HS-5 (cell line): ENCODE data around the gene TP53I11.

ENCODE experiments used
- DNase-seq: peaks from one replicate; pipeline ENCODE4 v3.0.0-alpha.2; 2012; ENCODE audit warnings: low read depth

Gene TP53I11

GRCh38 chr11:44885065-44885810 is 65.4 kb downstream of the TP53I11 start:
- DNase-seq, result no peak

- no peak for DNase-seq
These were observed 66.6 kb downstream of the TP53I11 start for GRCh38 chr11:44884056-44884455.

- DNase-seq, result no peak
These were observed 67.4 kb downstream of the TP53I11 start for GRCh38 chr11:44883277-44883676.
